H1 (cell line): Measurements from ENCODE around the gene STXBP4.

Experiments used
- SP2 ChIP-seq: IDR thresholded peaks from 2 replicates; pipeline ENCODE4 v1.6.1; 2012; ENCODE audit warnings: mild to moderate bottlenecking, low read length, inconsistent platforms
- TAF1 ChIP-seq: IDR thresholded peaks from 2 replicates; pipeline ENCODE4 v1.6.1; 2011; ENCODE audit warnings: mild to moderate bottlenecking, low read depth, low read length
- ZNF274 ChIP-seq: IDR thresholded peaks from 2 replicates; pipeline ENCODE4 v1.7.0; 2012; ENCODE audit warnings: low read length, borderline replicate concordance; ENCODE audit errors: extremely low read depth
- TF ChIP-seq, protein P1 (sequence below), 3 experiments: IDR thresholded peaks; 1 replicate in 2 of 3; 2 replicates in 1 of 3; pipeline versions ENCODE4 v1.5.1 to v1.6.1; 2011; ENCODE audit warnings: low read length in 3 of 3, mild to moderate bottlenecking in 3 of 3, inconsistent platforms in 2 of 3, low read depth in 1 of 3, moderate library complexity in 1 of 3; ENCODE audit not compliant: insufficient read depth in 1 of 3; ENCODE audit errors: control extremely low read depth in 1 of 3

- TF ChIP-seq, protein P1, sequence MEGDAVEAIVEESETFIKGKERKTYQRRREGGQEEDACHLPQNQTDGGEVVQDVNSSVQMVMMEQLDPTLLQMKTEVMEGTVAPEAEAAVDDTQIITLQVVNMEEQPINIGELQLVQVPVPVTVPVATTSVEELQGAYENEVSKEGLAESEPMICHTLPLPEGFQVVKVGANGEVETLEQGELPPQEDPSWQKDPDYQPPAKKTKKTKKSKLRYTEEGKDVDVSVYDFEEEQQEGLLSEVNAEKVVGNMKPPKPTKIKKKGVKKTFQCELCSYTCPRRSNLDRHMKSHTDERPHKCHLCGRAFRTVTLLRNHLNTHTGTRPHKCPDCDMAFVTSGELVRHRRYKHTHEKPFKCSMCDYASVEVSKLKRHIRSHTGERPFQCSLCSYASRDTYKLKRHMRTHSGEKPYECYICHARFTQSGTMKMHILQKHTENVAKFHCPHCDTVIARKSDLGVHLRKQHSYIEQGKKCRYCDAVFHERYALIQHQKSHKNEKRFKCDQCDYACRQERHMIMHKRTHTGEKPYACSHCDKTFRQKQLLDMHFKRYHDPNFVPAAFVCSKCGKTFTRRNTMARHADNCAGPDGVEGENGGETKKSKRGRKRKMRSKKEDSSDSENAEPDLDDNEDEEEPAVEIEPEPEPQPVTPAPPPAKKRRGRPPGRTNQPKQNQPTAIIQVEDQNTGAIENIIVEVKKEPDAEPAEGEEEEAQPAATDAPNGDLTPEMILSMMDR (IDR thresholded peaks at IDR 0.05; ENCODE audit: control extremely low read depth in 1 of 3, insufficient read depth in 1 of 3, low read depth in 1 of 3, low read length in 3 of 3): no peak
- no peak for TF ChIP-seq ZNF274
- no peak for TF ChIP-seq SP2
- TF ChIP-seq TAF1: no peak
Observed at GRCh38 chr17:54972406-54973138, 4.0 kb downstream of the STXBP4 start.
